HepG2 (cell line): ENCODE measurements around the gene PHRF1. TPM values are rescaled to one million over a fixed set of nuclear protein-coding genes. Genes with fewer than 3 reads are reported as not detected.

Source experiments
- CCAR2 ChIP-seq: fragments of 200-400 bp; formaldehyde crosslinking; optimal IDR thresholded peaks from 2 replicates; pipeline ENCODE3; 2018; ENCODE audit warnings: low read depth, mild to moderate bottlenecking, low read length, moderate library complexity
- CEBPG ChIP-seq: IDR thresholded peaks from 2 replicates; pipeline ENCODE4 v1.6.1; 2016
- ELF1 ChIP-seq: sonication (generic); formaldehyde crosslinking; IDR thresholded peaks from 2 replicates; pipeline ENCODE4 v1.4.0; 2020; ENCODE audit warnings: missing genetic modification reagents
- ELK4 ChIP-seq: sonication (generic); formaldehyde crosslinking; IDR thresholded peaks from 2 replicates; pipeline ENCODE4 v1.9.0; 2021; ENCODE audit warnings: missing genetic modification reagents, borderline replicate concordance
- GTF2F1 ChIP-seq: fragments of 150-350 bp; IDR thresholded peaks from 2 replicates; pipeline ENCODE4 v1.6.1; 2014; ENCODE audit warnings: low read length
- MAFG ChIP-seq: sonication (generic); formaldehyde crosslinking; IDR thresholded peaks from 2 replicates; pipeline ENCODE4 v1.5.1; 2020; ENCODE audit warnings: mild to moderate bottlenecking, missing genetic modification reagents
- NFE2L1 ChIP-seq: sonication (generic); formaldehyde crosslinking; IDR thresholded peaks from 2 replicates; pipeline ENCODE4 v1.4.0; 2020; ENCODE audit warnings: missing genetic modification reagents, mild to moderate bottlenecking, borderline replicate concordance
- NFE2L2 ChIP-seq: fragments of 150-350 bp; IDR thresholded peaks from 2 replicates; pipeline ENCODE4 v1.6.1; 2014; ENCODE audit warnings: low read length
- NFKB2 ChIP-seq: sonication (generic); formaldehyde crosslinking; IDR thresholded peaks from 2 replicates; pipeline ENCODE4 v1.4.0; 2020; ENCODE audit warnings: missing genetic modification reagents, borderline replicate concordance
- NR2F6 ChIP-seq, 2 experiments: IDR thresholded peaks; 2 replicates each; pipeline ENCODE4 v1.6.1; 2016; ENCODE audit warnings: antibody characterized with exemption in 1 of 2, mild to moderate bottlenecking in 1 of 2
- PHF5A ChIP-seq: IDR thresholded peaks from one replicate; pipeline ENCODE4 v1.6.1; 2018; ENCODE audit warnings: low read depth, missing genetic modification reagents; ENCODE audit not compliant: unreplicated experiment
- PITX1 ChIP-seq: sonication (generic); formaldehyde crosslinking; IDR thresholded peaks from 2 replicates; pipeline ENCODE4 v1.5.1; 2020; ENCODE audit warnings: mild to moderate bottlenecking, missing genetic modification reagents
- POLR2AphosphoS5 ChIP-seq: IDR thresholded peaks from 2 replicates; pipeline ENCODE4 v1.6.1; 2012; ENCODE audit warnings: low read depth, low read length
- POLR2G ChIP-seq: fragments of 200-400 bp; formaldehyde crosslinking; IDR thresholded peaks from 2 replicates; pipeline ENCODE4 v1.6.1; 2018; ENCODE audit warnings: mild to moderate bottlenecking, low read depth, low read length, moderate library complexity
- SETDB1 ChIP-seq: sonication (generic); formaldehyde crosslinking; IDR thresholded peaks from 2 replicates; pipeline ENCODE4 v1.5.1; 2020; ENCODE audit warnings: missing genetic modification reagents, mild to moderate bottlenecking, borderline replicate concordance
- ZMYM3 ChIP-seq: sonication (generic); formaldehyde crosslinking; IDR thresholded peaks from 2 replicates; pipeline ENCODE4 v1.5.1; 2020; ENCODE audit warnings: mild to moderate bottlenecking, missing genetic modification reagents
- ZNF20 ChIP-seq: sonication (generic); formaldehyde crosslinking; IDR thresholded peaks from 2 replicates; pipeline ENCODE4 v1.4.0; 2020; ENCODE audit warnings: mild to moderate bottlenecking, moderate library complexity, missing genetic modification reagents
- ZNF614 ChIP-seq: IDR thresholded peaks from 2 replicates; pipeline ENCODE4 v1.6.1; 2018; ENCODE audit warnings: missing biosample characterization, missing genetic modification reagents, inconsistent platforms, borderline replicate concordance
- ZNF776 ChIP-seq: sonication (generic); formaldehyde crosslinking; IDR thresholded peaks from 2 replicates; pipeline ENCODE4 v1.4.0; 2020; ENCODE audit warnings: mild to moderate bottlenecking, missing genetic modification reagents
- polyA plus RNA-seq, 8 experiments: library from polyadenylated mRNA; depleted of rRNA in 3 of 8; stranded (reverse) in 7 of 8; unstranded in 1 of 8; fragments of >200 nt; fragmentation: Illumina TruSeq in 4 of 8; extraction: Trizol in 4 of 8; gene quantifications; 2 replicates each; pipeline versions ENCODE4 v1.2.1 to v1.2.3, GENCODE V29; 2011 to 2016; ENCODE audit warnings: low read depth in 4 of 8, missing spikeins in 1 of 8, mixed read lengths in 1 of 8; ENCODE audit not compliant: insufficient read depth in 1 of 8
- total RNA-seq, 5 experiments: library from RNA; depleted of rRNA; stranded (reverse); fragments of >200 nt; fragmentation: Illumina TruSeq; extraction: Trizol; gene quantifications; 2 replicates each; pipeline ENCODE4 v1.2.3, GENCODE V29; 2016; ENCODE audit warnings: low read depth in 1 of 5
- TF ChIP-seq, protein P1 (sequence below): sonication (generic); IDR thresholded peaks from 2 replicates; pipeline ENCODE4 v1.6.1; 2016; ENCODE audit warnings: low read depth, borderline replicate concordance
- TF ChIP-seq, protein P2 (sequence below): sonication (generic); formaldehyde crosslinking; IDR thresholded peaks from 2 replicates; pipeline ENCODE4 v1.5.1; 2020; ENCODE audit warnings: mild to moderate bottlenecking, missing genetic modification reagents
- TF ChIP-seq, protein P3 (sequence below): sonication (generic); formaldehyde crosslinking; conservative IDR thresholded peaks from 2 replicates; pipeline ENCODE4 v1.4.0; 2020; ENCODE audit warnings: mild to moderate bottlenecking, missing genetic modification reagents, moderate library complexity

The PHRF1 gene
- total and polyA plus RNA-seq, 2 of the 13 experiments (the other 11 are each of a cell fraction or from before 2014, with no cell fraction given), result 8.2 to 16.7 TPM

DNA sequence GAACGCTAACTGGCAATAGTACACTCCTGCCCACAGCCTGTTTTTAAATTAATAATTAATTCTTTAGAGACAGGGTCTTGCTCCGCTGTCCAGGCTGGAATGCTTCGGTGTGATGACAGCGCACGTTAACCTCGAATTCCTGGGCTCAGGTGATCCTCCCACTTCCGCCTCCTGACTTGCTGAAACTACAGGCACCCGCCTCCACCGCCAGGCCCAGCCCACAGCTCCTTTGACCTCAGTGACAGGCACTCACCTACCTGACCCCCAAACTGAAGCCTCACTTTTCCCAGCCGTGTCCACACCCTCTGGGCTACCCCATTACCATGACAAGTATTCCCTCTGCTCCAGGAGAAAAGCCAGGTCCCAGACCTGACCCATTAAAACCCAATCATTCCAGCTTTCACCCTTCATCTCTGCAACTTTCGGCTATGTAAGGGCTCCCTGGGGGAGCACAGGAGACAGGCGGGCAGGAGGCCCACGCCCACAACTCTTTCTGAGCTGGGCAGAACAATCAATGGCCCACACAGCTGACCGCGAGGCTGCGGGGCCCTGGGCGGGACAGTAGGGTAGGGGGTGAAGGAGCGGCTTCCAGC, 16.5 kb upstream of the PHRF1 start (continued):
- no peak for TF ChIP-seq ELK4 (CRISPR knock-in tag)
- TF ChIP-seq NR2F6 (IDR thresholded peaks at IDR 0.05), result no peak
- TF ChIP-seq NR2F6 (CRISPR knock-in tag; IDR thresholded peaks at IDR 0.05), result peak; percentile 61; the same call in 1 of the 2 replicates
- TF ChIP-seq CEBPG (CRISPR knock-in tag), result peak; percentile 21; the same call in 1 of the 2 replicates
- 0 out of 2 replicates have a peak, but pooled peaks have one; percentile 8 for TF ChIP-seq NFE2L2
- peak; percentile 44; the same call in 1 of the 2 replicates for TF ChIP-seq PITX1 (CRISPR knock-in tag)
- TF ChIP-seq ZMYM3 (CRISPR knock-in tag), result peak; percentile 48; the same call in 1 of the 2 replicates
- 0 out of 2 replicates have a peak, but pooled peaks have one; percentile 16 for TF ChIP-seq ZNF20
- TF ChIP-seq, protein P1, sequence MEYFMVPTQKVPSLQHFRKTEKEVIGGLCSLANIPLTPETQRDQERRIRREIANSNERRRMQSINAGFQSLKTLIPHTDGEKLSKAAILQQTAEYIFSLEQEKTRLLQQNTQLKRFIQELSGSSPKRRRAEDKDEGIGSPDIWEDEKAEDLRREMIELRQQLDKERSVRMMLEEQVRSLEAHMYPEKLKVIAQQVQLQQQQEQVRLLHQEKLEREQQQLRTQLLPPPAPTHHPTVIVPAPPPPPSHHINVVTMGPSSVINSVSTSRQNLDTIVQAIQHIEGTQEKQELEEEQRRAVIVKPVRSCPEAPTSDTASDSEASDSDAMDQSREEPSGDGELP, result peak; percentile 80; the same call in 1 of the 2 replicates
- TF ChIP-seq POLR2G, result peak; percentile 27
- no peak for TF ChIP-seq GTF2F1
- TF ChIP-seq MAFG (CRISPR knock-in tag), result no peak
- TF ChIP-seq, protein P2, sequence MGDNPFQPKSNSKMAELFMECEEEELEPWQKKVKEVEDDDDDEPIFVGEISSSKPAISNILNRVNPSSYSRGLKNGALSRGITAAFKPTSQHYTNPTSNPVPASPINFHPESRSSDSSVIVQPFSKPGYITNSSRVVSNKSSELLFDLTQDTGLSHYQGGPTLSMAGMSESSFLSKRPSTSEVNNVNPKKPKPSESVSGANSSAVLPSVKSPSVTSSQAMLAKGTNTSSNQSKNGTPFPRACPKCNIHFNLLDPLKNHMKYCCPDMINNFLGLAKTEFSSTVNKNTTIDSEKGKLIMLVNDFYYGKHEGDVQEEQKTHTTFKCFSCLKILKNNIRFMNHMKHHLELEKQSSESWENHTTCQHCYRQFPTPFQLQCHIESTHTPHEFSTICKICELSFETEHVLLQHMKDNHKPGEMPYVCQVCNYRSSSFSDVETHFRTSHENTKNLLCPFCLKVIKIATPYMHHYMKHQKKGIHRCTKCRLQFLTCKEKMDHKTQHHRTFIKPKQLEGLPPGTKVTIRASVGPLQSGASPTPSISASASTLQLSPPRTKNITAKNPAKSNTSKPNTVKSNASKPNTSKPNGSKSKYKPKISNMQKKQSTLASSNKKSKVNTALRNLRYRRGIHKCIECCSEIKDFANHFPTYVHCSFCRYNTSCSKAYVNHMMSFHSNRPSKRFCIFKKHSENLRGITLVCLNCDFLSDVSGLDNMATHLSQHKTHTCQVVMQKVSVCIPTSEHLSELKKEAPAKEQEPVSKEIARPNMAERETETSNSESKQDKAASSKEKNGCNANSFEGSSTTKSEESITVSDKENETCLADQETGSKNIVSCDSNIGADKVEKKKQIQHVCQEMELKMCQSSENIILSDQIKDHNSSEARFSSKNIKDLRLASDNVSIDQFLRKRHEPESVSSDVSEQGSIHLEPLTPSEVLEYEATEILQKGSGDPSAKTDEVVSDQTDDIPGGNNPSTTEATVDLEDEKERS (CRISPR knock-in tag), result peak; percentile 61; the same call in 1 of the 2 replicates
- TF ChIP-seq PHF5A (CRISPR knock-in tag), result peak; percentile 26
- no peak for TF ChIP-seq NFE2L1 (CRISPR knock-in tag)
- peak; percentile 16; the same call in 1 of the 2 replicates for TF ChIP-seq ZNF614
- TF ChIP-seq NFKB2 (CRISPR knock-in tag), result peak; percentile 24; the same call in 1 of the 2 replicates
- no peak for TF ChIP-seq SETDB1 (CRISPR knock-in tag)
- TF ChIP-seq, protein P3, sequence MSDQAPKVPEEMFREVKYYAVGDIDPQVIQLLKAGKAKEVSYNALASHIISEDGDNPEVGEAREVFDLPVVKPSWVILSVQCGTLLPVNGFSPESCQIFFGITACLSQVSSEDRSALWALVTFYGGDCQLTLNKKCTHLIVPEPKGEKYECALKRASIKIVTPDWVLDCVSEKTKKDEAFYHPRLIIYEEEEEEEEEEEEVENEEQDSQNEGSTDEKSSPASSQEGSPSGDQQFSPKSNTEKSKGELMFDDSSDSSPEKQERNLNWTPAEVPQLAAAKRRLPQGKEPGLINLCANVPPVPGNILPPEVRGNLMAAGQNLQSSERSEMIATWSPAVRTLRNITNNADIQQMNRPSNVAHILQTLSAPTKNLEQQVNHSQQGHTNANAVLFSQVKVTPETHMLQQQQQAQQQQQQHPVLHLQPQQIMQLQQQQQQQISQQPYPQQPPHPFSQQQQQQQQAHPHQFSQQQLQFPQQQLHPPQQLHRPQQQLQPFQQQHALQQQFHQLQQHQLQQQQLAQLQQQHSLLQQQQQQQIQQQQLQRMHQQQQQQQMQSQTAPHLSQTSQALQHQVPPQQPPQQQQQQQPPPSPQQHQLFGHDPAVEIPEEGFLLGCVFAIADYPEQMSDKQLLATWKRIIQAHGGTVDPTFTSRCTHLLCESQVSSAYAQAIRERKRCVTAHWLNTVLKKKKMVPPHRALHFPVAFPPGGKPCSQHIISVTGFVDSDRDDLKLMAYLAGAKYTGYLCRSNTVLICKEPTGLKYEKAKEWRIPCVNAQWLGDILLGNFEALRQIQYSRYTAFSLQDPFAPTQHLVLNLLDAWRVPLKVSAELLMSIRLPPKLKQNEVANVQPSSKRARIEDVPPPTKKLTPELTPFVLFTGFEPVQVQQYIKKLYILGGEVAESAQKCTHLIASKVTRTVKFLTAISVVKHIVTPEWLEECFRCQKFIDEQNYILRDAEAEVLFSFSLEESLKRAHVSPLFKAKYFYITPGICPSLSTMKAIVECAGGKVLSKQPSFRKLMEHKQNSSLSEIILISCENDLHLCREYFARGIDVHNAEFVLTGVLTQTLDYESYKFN (CRISPR knock-in tag), result peak; percentile 46; the same call in 1 of the 2 replicates
- TF ChIP-seq POLR2AphosphoS5, result peak; percentile 34; the same call in 1 of the 2 replicates
- peak; percentile 78; the same call in 1 of the 2 replicates for TF ChIP-seq ELF1 (CRISPR knock-in tag)
- 0 out of 2 replicates have a peak, but pooled peaks have one; percentile 6 for TF ChIP-seq ZNF776 (CRISPR knock-in tag)
- peak; percentile 27 for TF ChIP-seq CCAR2
